UCSD-AML1 (cell line): ENCODE results near the gene FMNL1.

Experiments used
- DNase-seq: peaks from one replicate; lab custom pipeline; 2025; ENCODE audit not compliant: unreplicated experiment; lab: John Stamatoyannopoulos, UW

Gene FMNL1

DNA sequence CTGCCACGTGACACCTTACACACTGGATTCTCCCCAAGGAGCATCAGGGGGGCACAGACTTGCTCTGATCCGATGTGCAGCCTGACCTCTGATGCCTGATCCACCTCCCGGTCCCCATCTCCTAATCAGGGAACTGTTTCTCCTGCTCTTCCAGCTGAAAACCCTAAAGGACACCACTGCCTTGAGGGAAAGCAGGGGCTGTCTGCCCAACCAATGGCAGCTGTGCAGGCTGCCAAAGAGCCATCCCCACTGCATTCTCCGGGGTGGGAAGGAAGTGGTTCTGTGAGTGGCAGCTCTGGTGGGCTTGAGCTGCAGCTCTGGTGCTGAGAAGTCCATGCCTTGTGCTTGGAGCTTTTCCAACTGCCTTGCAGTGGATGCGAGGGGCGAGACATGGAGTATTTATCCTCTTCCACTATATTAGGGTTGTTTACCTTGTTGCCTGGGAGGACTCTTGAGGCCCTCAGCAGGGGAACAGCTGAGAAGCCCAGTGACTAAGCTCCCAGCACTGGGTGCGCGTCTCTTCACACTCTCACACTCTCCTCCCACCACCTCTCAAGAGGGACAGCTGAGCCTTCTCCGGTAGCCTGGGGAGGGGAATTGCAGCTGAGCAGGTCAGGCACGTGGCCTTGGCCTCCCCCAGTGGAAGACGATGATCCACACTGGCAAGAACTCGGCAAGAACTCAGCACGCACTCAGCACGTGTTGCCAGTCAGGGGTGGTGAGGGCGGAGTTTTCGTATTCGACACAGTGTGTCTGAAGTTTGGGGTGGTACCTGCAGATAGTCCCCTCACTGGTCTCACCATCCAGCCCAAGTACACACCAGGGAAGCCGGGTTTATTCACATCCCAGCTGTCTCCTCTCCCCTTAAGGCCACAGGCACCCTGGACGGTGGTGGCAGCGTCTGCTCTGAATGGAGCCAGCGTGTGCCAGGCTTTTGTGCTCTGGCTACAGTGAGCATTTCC is 61.3 kb downstream of the FMNL1 start:
- peak; percentile 43 for DNase-seq

DNA sequence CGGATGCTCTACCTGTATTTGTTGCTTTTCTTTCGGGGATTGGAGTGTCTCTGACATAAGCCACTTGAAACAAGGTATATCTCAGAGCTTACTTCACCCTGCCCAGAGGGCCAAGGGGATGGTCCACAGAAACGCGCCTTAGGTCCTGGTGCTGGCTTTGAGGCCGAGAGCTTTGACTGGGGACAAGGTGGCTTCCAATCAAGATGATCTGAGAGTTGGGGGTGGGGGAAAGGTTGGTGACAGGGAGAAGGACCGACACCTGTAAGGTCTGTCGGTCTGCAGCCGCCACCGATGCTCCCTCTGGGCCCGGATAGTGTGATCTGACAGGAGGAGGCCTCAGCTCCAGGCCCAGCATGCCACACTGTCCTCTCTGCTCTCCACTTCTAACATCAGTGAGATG is 62.0 kb downstream of the FMNL1 start:
- no peak for DNase-seq

DNA sequence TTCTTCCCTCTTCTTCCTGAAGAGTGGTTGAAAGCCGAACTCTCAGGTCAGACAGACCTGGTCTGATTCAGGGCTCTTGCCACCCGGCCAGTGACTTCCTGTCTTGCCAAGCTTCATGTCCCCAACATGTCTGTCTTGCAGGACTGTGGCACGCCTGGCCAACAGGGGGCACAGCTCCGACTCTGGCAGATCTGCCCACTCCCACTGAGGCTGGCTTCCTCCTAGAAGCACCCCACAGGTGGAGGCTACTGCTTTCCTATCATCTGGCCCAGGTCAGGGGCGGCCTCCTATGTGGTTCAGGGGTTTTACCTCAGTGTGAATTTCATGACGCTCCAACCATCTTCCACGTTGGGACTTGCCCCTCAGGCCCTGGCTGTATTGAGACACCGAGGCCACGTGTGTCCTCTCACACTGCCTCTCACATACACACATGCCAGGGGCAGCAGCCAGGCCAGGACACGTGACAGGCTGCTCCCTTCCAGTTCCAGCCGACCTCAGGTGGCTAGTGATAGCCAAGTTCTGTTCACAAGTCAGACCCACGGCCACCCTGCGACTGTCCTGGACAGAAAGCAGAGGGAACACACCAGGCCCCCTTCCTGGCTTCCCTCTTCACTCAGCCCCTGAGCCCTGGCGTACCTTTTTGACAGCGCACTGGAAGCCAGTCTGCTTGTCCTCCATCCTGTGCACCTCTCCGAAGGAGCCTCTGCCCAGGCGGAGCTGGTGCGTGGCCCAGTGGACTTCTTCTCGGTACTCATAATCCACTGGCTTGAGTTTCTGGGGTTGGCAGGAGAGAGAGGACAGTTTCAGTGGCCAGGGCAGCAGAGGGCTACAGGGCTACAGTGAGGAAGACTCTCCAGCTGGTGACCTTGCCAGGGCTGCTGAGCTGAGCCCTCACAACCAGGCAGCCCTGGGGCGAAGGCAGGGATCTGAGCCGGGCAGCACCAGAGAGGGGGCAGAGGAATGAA is 62.8 kb downstream of the FMNL1 start:
- DNase-seq: peak; percentile 34

DNA sequence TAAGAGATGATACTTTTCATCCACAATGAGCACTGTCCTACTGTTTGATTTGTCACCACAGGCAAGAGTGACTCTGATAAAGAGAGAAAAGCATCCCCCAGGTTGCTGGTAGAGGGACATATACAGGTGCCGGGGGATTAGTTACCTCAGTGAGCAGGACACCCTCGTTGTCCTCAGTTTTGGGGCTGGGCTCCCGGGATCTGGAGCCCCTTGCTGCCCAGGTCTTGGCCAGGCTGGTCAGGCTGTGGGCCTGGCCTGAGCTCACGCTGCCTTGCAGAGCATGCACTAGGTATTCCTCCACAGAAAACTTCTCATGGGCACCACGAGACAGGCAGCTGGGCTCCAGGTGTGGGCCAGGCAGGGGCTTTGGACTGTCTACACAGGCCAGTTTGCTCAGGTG is 64.6 kb downstream of the FMNL1 start:
- DNase-seq: no peak

DNA sequence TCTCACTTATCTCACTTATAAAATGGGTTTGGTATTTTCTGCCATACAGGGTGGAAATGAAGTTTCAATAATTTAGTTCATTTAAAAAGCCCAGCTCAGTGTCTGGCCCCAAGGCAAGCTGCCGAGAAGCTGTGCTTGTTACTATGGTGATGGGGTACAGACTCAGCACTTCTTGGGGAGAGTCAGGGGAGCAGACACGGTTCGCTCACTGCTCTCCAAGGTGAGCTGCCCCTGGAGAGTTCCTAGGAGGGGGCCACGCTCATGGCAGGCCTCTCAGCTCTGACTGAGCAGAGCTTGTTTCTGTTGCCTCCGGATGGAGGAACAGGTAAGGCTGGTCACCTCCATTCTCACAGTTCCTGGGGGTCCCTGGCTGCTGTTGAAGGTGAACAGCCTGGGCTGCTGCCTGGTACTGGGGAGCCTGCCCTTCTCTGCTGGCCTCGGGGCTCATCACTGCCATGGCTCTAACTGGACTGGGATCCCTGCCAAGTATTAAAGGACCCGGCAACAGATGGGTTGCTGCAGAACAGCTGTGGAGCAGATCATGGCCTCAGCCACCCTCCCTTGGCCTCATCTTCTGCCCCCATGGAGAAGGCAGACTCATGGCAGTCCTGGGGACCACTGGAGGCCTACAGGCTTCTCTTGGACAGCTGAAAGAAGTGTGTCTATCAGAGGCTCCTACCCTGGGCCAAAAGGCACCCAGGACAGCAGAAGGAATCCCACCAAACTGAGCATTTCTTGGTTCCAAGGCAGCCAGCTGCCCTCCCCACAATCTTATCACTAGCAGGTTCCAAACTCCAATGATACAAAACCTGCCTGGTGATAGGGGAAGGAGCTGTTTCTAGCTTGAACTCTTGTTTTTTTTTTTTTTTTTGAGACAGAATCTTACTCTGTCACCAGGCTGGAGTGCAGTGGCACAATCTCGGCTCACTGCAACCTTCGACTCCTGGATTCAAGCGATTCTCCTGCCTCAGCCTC is 66.1 kb downstream of the FMNL1 start:
- DNase-seq: no peak

DNA sequence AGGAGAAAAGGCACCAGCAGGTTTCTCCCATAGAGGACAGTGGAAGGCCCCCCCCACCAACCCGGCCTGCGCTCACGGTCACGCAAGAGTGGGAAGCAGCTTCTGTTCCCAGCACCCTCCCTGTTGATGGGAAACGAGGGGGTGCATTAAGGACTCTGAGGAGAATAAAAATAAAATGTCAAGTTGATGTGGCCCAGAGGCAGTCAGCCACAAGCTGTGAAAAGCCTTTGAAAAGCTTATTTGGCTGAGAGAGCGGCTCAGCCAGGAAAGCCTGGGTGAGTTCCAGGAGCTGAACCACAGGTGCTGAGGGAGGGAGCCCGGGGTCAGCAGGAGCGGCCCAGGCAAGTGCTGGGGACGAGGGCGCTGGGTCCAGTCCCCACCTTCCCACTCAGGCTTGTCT is 67.1 kb downstream of the FMNL1 start:
- no peak for DNase-seq

DNA sequence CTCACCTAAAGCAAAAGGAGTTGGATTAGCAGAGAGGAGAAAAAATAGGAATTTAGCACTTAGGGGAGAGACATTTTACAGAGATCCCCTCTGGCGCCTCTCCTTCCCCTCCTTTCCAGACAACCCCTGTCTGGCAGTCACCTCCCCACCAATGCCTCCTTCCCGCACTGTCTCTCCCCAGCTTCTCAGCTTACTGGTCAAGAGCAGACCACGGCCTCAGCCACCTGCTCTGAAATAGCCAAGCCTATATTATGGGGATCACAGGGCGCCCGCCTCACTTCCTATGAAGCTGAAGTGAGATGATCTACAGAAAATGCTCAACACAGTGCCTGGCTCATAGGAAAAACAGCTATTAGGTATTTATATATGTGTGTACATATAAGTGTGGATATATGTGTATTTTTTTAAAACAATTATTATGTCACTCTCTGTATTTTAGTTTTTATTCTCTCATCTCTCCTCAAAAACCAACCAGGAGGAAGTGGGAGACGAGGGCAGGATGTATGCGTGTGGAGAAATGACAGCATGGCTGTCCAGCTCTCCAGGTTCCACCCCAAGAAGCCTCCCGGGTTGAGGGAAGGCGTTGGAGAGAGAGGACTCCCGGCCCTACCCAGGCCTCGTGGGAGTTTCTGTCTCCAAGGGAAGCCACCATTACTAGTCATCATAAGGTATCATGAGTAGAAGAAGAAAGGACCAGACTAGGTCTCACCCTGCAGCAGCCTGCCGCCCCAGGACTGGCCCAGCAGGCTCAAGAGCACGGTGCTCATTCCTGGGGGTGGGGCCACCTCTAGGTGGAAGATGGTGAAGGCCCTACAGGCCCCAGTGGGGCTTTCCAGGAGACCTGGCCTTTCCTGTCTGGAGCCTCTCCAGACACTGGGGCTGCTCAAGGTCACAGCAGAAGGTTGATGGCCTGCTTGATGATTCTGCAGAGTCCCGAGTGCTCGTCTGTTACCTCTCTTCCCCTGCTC is 67.9 kb downstream of the FMNL1 start:
- no peak for DNase-seq

DNA sequence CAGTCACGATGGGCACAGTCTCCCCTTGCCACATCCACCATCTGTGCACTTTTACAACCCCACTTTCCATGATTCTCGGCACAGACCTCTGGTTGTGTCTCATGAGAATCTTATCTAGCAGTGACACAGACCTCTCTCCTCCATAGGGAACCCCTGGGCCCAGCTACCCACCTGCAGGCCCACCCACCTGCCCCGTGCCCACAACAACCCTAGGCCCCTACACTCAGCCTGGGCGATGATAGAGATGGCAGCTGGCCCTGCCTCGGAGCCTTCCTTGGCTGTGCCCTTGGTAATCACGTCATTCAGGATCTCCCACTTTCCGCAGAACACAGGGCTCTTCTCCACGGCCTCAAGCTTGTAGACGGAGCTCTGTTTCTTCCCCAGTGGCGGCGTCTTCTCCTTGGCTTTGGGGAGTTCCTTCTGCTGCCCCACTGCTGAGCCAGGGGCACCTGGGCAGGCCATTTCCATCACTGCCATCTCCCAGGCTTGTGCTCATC is 68.6 kb downstream of the FMNL1 start:
- no peak for DNase-seq

DNA sequence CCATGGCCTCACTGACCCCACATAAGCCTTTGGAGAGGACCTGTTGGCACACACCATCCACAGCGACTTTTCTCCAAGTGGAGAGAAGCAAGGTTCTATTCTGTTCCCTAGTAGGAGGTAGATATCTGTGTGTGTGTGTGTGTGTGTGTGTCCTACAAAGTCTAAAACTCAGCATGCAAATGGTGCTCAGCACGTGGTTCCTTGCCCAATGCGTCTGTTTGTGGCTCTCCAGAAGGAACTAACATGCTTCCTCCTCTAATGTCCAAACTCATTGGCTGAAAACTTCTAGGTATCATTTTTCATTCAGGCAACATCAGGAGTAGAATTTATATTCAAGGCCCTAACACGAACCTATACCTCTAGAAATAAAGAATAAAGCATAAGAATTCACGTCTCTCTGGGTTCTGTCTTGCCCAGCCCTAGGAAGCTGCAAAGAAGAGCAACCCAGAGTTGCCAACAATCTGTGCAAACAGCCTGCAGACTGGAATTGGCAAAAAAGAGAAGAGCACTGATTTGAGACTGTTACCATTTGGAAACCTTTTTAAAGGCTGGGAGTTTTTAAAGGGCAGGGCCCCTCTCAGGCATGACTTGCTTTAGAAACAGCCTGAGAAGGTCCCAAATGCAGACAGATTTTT is 69.6 kb downstream of the FMNL1 start:
- no peak for DNase-seq

DNA sequence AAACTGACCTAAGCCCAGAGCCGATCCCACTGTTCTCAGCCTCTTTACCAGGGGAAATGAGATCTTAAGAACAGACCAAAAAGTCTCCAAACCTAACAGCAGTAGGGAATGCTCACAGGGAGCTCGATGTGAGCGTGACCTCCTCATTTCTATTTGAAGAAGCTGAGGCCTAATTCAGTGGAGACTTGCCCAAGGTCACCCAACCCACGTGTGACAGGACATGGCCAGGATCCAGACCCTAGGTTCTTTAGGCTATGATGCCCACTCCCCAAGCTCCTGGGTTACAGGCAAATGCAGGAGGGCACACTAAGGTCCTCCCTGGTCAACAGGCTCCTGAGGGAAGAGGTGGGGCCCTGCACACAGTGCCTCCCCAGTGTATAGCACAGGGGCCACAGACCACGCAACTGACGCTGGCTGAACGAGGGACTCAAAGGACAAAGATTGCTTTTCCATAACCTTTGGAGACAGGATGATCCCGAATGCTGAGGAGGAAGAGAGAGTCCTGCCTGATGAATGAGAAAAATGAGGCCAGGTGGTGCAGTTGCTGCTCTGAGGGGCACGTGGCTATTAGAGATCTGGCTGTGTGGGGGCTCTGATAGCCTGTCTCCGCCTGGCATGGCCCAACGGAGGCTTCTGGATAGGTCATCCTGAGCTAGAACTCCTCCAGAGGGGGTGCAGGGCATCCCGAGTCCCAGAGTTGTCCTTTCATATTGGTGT is 71.2 kb downstream of the FMNL1 start:
- no peak for DNase-seq

DNA sequence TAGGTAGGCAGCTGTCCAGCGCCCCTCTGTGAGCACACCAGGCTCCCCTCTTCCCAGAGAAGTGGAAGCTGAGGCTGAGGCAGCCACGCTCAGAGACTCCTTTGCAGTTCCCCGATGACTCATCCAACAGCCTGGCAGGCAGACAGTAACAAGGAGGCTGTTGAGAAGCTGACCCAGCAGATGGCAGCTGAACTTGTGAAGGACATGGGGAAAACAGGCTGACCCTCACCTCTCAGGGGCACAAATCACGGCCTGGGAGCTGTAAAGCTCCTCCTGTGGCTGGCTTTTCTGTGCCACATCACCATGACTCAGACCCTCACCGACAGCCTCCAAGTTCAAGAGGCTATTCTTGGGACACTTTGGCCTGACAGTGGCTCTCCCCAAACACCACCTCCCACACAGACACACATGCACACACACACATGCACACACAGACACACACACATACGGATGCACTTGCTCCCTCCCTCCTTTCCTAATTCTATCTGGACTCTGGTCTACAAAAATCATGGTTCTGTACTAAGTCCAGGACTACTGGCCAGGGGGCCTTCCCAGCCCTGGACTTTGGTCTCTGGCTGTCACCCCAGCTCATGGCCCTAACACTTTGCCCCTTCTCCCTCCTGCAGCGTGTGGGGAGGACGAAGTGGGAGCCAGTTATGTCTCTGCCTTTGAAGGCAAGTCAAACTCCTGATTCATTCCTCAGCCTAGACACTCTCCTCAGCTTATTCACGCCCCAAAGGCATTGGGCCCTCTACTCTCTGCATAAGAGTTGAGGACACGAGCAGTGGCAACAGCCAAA is 71.9 kb downstream of the FMNL1 start:
- peak; percentile 48 for DNase-seq

DNA sequence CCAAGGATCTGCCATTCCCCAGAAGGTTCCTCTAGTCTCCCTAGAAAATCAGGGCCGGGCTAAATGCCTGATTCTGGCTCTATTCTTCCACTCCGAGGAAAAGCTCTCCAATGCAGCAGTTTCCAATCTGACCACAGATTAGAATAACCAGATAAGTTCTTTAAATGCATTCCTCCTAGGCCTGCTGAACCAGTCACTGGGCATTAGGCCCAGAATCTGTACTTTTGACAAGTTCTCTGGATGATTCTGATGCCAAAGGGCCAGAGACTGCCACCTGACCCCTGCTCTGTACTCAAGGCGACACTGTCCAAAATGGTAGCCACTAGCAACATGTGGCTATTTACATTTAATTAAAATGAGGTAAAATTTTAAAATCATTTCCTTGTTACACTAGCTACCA is 72.8 kb downstream of the FMNL1 start:
- no peak for DNase-seq

DNA sequence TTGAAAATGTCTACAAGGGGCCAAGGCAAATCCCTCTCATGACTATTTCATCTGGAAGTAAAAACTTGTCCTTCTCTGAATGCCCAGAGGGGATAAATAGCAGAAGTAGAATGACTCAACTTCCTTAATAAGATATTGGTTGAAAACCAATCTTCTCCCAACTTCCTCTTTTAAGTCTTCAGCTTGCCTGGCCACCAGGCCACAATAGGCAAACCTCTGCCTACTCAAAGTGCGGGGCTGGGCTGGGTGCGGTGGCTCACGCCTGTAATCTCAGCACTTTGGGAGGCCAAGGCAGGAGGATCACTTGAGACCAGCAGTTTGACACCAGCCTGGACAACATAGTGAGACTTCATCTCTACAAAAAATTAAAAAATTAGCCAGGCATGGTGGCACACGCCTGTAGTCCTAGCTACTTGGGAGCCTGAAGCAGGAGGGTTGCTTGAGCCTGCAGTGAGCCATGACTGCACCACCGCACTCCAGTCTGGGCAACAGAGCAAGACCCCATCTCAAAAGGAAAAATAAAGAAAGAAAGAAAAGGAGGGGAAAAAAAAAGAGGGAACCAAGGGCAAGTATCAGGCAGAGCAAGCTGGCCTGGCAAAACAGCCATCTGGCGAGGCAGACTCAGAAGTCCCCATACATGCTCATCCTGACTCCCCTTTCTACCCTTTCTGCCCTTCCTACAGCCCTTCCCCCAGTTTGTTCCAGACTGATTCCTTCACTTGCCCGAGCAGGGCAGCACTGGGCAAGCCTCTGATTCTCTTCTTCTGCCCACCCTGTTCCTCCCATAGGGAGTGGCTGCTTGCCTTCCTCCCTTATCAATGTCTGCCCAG is 74.5 kb downstream of the FMNL1 start:
- peak; percentile 57 for DNase-seq

DNA sequence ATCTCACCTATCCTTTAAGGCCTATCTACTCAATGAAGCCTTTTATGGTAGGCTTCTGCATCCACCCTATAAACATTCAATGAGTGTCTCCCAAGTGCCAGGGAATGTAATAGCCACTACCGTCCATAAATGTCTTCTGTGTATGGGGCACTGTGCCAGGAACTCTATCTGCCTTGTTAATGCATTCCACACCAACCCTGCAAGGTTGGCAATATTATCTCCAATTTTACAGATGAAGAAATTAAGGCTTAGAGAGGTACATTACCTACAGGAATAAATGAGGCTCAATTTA is 75.1 kb downstream of the FMNL1 start:
- no peak for DNase-seq
